Stimulated activated naive CD8-positive, alpha-beta T cell treated with anti-CD3 and anti-CD28 coated beads, Interleukin-15, amount 100 ng/mL, for 72 hours (primary cell): ENCODE results near the gene RGPD4.
"Not testable (repeated sequence)": the region's sequence is repeated elsewhere in the genome, so short reads cannot be mapped to it uniquely, and the experiment has no call there.

ENCODE experiments used
- ATAC-seq: fragments of 150-1000 bp; cut with Tn5 transposase; 2 replicates; pipeline ENCODE4 v1.10.0; 2021; ENCODE audit warnings: mild to moderate bottlenecking, moderate library complexity
- DNase-seq, 2 donors: peaks; one replicate each; pipeline ENCODE4 v3.0.0; 2021 to 2022
- H3K27ac Mint-ChIP-seq, 2 donors: one replicate each; pipeline ENCODE4 v1.8.0; 2022; ENCODE audit warnings: mild to moderate bottlenecking in 2 of 2, mixed read lengths in 2 of 2, moderate library complexity in 2 of 2
- H3K27me3 Mint-ChIP-seq: one replicate; pipeline ENCODE4 v1.8.0; 2022; ENCODE audit warnings: mixed read lengths
- H3K4me1 Mint-ChIP-seq: one replicate; pipeline ENCODE4 v1.8.0; 2022; ENCODE audit warnings: mild to moderate bottlenecking, mixed read lengths
- H3K4me3 Mint-ChIP-seq, 2 donors: one replicate each; pipeline ENCODE4 v1.8.0; 2022; ENCODE audit warnings: mild to moderate bottlenecking in 2 of 2, mixed read lengths in 2 of 2, moderate library complexity in 1 of 2
- H3K9me3 Mint-ChIP-seq, 2 donors: one replicate each; pipeline ENCODE4 v1.8.0; 2022; ENCODE audit warnings: mixed read lengths in 2 of 2

Gene RGPD4

DNA sequence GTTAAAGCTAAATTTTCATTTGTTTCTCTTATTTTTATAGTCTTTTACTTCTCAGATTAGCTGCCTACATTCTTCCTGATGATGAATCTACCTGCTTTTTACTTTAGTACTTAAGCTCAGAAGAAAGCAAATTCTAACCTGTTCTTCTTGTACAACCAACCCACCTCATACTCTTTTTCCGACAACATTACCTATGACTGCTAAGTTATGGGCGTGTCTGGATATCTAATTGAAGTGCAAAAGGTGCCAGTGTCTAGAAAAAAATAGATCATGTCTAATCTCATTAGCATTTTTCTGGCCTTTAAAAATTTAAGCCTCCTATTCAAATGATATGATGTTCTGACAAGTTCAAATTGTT lies 1.5 kb upstream of the RGPD4 start:
- DNase-seq = no peak
- ATAC-seq = no peak
- no peaks in the 10 kb centered on the region for H3K4me1 Mint-ChIP-seq
- no peak overlapping the region for H3K27ac Mint-ChIP-seq
- no peaks in the 10 kb centered on the region for H3K9me3 Mint-ChIP-seq
- no peak overlapping the region for H3K4me3 Mint-ChIP-seq
- H3K27me3 Mint-ChIP-seq = no peaks in the 10 kb centered on the region

DNA sequence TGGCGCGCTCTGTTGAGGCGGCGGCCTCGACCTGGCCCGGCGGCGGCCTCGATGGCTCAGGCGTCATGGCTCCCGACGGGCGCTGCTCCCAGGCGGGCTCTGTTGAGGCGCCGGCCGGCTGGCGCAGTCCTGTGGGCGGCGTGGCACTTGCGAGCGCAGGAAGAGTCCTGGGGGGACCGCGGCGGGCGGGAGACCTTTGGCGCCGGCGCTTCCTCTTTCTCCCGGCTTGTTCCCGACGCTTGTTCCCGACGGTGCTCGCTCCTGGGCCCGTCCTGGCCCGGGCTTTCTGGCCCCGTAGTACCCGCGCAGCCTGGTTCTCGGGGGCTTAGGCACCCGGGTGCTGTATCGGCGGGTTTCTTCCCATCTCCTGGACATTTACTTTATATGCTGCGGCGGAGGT lies 2.8 kb downstream of the RGPD4 start:
- not testable (repeated sequence) for ATAC-seq, H3K4me1 Mint-ChIP-seq, H3K27ac Mint-ChIP-seq, H3K9me3 Mint-ChIP-seq, H3K4me3 Mint-ChIP-seq, H3K27me3 Mint-ChIP-seq, DNase-seq

DNA sequence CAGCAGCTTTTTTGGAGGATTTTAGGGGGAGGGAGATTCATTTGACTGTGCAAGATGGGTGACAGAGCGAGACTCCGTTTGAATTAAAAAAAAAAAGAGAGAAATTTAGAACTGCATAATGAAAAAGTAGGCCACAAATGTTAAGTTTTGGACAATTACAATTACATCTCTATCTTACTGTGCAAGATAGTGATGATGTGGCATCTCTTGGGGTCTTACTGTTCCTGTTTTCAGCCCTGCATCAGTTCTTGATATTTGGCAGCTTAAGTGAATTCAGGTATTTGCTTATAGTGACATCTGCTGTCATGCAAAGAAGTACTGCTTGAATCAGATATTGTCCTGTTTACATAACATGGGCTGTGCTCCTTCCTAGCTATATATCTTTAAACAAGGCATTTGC lies 6.5 kb downstream of the RGPD4 start:
- not testable (repeated sequence) for H3K27me3 Mint-ChIP-seq, H3K9me3 Mint-ChIP-seq, DNase-seq, H3K27ac Mint-ChIP-seq, H3K4me1 Mint-ChIP-seq, H3K4me3 Mint-ChIP-seq, ATAC-seq

DNA sequence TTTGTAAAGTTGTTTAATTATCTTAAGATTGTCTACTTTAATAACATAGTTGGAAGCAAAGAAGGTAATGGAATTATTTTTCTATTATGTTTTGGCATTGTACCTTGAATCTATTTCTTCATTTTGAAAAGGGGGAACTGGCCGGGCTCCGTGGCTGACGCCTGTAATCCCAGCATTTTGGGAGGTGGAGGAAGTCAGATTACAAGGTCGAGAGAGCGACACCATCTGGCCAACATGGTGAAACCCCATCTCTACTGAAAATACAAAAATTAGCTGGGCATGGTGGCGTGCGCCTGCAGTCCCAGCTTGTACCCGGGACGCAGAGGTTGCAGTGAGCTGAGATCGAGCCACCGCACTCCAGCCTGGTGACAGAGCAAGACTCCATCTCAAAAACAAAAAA lies 6.9 kb downstream of the RGPD4 start:
- not testable (repeated sequence) for H3K4me3 Mint-ChIP-seq, DNase-seq, H3K27me3 Mint-ChIP-seq

DNA sequence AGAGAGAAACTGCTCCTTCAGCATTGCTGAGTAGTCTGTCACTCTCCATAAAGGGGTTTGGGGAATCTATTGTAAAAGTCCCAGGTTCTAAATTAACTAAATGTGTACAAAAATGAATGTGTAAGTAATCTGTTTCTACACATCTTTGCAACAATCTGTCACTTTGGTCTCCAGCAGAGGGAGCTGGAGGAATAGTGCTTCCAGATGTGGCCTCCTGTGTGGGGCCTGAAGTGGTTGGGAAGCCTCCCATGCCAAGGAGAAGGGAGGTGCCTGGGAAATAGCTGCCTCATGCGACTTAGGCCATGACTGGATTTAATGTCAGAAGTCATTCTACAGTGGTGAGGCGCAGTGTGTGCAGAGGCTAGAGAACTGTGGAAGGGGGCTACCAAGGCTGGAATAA lies 89.4 kb downstream of the RGPD4 start:
- H3K9me3 Mint-ChIP-seq, H3K4me1 Mint-ChIP-seq, H3K27ac Mint-ChIP-seq, H3K4me3 Mint-ChIP-seq, DNase-seq, H3K27me3 Mint-ChIP-seq, ATAC-seq: not testable (repeated sequence)

More for the DNA sequence above, 6.9 kb downstream of the RGPD4 start:
- not testable (repeated sequence) for H3K4me1 Mint-ChIP-seq, ATAC-seq, H3K9me3 Mint-ChIP-seq, H3K27ac Mint-ChIP-seq

DNA sequence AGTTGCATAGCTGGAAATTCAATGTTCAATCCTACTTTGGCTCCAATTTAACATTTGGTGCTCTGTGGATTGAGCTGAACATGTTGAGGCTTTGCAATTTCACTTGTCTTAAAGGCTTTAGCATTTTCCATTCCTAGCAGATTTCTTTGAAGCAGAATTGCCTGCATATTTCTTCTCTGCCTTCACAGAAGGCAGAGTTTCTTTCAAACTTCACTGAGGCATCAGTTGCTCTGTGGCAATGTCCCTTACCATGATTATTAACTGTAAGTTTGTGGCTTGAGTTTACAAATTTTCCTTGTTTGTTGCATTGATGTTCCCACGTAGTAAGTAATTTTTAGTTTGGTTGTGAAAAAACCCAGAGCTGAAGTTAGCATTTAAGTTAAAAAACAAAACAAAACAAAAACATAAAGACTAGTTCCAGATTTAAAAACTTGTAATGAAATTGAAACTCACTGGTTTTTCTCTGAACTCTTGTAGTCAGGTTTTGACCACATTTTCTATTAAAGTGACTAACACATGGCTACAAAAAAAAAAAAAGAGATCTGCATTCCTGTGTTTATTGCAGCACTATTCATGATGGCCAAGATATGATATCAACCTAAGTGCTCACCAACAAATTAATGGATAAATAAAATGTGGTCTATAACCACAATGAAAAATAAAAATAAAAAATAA lies 90.1 kb downstream of the RGPD4 start:
- not testable (repeated sequence) for ATAC-seq, H3K4me3 Mint-ChIP-seq

DNA sequence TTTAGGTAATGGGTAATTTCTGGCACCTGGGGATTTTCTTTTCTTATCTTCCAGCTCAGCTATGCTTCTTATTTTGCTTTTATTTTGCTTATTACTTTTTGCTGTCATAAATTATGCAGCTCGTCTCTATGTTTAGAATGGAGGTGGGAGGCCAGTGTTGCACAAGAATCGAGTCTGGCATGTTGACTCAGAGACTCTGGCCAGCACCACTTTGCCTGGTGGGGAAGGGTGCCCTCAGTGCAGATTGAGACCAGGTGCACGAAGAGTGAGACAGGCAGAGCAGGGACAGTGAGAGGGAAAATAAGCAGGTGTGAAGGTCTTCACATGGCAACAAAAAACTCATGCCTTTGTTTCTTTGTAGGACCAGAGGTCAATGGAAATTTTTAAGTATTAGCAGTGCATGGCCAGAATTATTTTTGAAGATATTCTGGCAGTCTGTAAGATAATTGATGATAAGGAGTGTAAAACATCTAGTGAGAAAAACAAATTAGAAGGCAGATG lies 100.4 kb downstream of the RGPD4 start:
- Mint-ChIP-seq H3K4me1 (no peaks in the 10 kb centered on the region), H3K27ac (no peak overlapping the region), H3K27me3 (no peaks in the 10 kb centered on the region), H3K9me3 (no peaks in the 10 kb centered on the region), H3K4me3 (no peak overlapping the region)
- ATAC-seq (no peak), DNase-seq (no peak)

More for the DNA sequence above, 90.1 kb downstream of the RGPD4 start:
- DNase-seq, H3K4me1 Mint-ChIP-seq, H3K27me3 Mint-ChIP-seq, H3K9me3 Mint-ChIP-seq, H3K27ac Mint-ChIP-seq: not testable (repeated sequence)

DNA sequence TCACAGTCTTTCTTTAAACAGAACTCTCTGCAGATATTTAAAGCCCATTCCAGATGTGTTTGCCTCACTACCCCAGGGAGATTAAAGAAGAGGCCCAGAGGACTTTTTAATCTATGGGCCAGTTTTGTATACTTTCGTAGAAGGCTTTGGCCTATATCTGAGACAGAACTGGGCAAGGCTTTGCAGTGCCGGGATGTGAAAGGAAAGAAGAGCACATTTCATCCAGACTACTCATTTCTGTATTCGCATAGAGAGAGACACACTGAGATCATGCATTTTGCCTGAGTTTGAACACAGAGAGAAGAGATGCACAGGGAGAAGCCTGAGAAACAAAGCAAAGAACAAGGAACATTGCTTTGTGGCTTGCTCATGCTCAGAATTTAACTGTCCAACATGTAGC lies 104.7 kb downstream of the RGPD4 start:
- H3K4me3 Mint-ChIP-seq = no peak overlapping the region
- H3K4me1 Mint-ChIP-seq = no peaks in the 10 kb centered on the region
- H3K9me3 Mint-ChIP-seq = no peaks in the 10 kb centered on the region
- no peak for DNase-seq
- H3K27me3 Mint-ChIP-seq = no peaks in the 10 kb centered on the region
- H3K27ac Mint-ChIP-seq = no peak overlapping the region
- ATAC-seq = no peak

DNA sequence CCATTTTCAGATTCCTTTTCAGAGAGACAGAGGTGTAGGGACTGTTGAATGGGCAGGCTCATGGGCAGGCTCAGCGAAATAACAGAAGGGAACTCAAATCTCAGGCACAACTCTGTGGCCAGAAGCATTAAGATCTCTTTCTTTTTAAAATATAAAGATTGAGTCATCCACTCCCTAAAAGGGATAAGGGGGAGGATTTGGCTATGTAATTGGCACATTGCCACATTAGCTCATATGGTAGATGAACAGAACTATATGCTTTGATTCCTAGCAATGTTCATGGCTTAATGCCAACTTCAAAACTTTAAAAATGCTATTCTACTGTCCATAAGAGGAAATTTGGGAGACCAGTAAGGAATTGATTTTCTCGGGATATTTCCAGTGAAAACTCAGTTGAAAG lies 105.8 kb downstream of the RGPD4 start:
- H3K27me3 Mint-ChIP-seq = no peaks in the 10 kb centered on the region
- ATAC-seq (no peak), DNase-seq (no peak)
- H3K4me3 Mint-ChIP-seq = no peak overlapping the region
- H3K4me1 Mint-ChIP-seq = no peaks in the 10 kb centered on the region
- H3K9me3 Mint-ChIP-seq = no peaks in the 10 kb centered on the region
- H3K27ac Mint-ChIP-seq = no peak overlapping the region

DNA sequence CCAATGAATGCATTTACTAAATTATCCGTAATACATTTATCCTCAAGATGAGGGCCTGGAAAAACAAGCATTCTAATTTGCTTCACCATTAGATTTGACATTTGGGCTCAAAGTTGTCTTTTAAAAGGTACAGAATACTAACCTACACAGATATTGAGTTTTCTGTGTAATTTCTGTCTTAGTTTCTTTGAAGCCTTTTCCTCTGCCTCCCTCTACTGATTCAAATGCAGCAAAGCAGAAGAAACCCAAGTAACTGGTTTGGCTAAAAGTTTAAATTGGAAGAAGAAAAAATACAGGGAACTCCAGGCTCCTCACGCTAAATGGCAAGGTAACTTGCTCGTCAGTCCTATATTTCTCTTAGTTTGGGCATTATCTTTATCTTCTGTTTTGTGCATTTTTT lies 106.3 kb downstream of the RGPD4 start:
- H3K27ac Mint-ChIP-seq = no peak overlapping the region
- DNase-seq (no peak), ATAC-seq (no peak)
- no peaks in the 10 kb centered on the region for H3K4me1 Mint-ChIP-seq
- H3K27me3 Mint-ChIP-seq = no peaks in the 10 kb centered on the region
- no peak overlapping the region for H3K4me3 Mint-ChIP-seq
- no peaks in the 10 kb centered on the region for H3K9me3 Mint-ChIP-seq

DNA sequence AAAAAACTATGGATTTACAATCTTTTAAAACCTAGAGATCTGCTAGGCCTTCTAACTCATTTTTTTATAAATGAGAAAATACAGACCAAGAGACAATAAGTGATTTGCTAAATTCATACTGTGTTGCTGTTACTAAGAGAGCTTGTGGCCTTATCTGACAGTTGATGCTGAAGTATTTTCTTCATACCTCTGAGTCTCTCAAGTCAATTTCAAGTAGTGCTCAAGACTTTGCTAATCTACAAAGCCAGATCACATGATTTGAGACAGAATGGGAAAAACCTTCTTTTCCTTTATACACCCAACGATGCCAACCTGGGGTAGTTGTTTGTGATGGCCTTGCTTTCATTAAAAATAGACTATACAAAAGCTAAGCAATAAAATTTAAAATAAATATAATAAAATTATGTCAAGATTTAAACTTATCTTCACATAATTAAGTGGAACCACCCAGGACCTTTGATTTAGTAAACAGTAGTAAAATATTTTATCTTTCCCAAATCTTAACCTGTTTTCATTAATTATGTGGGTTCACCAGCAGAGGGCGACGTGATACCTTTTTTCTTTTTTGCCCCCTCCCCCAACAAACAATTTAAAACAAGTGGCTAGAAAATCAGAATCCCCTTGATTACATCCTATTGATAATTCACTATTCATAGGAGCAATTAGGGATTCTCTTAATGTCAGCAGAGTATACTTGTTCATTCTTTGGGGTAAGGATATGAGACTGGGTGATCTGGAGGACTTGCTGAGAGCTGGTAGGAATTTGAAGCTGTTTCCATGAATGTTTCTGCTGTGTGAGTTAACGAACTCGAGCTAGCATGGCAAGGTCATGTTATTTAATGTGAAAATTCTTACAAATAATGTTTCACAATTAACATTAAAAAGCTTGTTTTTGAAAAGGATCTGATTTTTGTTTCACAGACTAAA lies 110.0 kb downstream of the RGPD4 start:
- no peaks in the 10 kb centered on the region for H3K27me3 Mint-ChIP-seq
- no peaks in the 10 kb centered on the region for H3K4me1 Mint-ChIP-seq
- no peak overlapping the region for H3K27ac Mint-ChIP-seq
- DNase-seq (no peak), ATAC-seq (no peak)
- no peak overlapping the region for H3K4me3 Mint-ChIP-seq
- no peaks in the 10 kb centered on the region for H3K9me3 Mint-ChIP-seq
